GM19099 (cell line): ENCODE results near the gene CLIC3.

Experiments
- POLR2A ChIP-seq: IDR thresholded peaks from 3 replicates; pipeline ENCODE4 v1.6.1; 2011; ENCODE audit warnings: low read depth; ENCODE audit not compliant: insufficient read length; ENCODE audit errors: extremely low read depth

Gene CLIC3

DNA sequence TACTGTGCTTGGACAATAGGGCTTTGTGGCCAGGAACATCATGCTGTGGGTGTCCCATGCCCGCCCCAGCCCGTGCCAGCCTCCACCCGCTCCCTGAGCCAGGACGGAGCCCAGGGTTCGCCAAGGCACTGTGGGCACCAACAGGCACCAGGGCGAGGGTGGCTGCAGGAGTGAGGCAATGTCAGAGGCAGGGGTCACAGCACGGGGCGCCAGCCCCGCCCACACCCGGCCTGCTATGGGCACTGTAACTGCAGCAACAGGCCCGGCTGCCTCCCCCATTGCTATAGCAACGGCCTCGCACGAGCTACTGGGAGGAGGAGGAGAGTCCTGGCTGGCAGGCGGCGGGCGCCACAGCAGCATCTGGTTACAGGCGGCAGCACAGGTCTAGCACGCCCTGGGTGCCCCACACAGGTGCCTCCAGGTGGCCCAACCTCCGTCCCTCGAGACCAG is 29.2 kb upstream of the CLIC3 start:
- TF ChIP-seq POLR2A, result no peak

DNA sequence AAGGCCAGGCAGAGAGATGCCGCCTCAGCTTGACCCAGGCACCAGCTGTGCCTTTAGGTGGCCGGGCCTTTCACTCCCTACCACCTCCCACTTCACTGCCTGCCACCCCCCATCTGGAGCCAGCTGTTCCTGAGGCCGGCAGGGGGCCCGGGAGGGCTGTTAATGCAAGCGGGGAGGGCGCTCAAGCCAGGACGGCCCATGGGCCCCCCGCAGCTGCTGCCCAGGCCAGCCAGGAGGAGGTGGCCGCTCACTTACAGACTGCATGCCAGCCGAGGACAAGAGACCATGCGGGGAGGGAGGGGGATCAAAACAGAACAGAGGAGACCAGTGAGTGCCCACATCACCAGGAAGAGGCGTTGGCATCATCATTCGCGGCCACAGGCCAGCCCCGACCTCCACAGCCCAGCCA is 27.2 kb upstream of the CLIC3 start:
- no peak for TF ChIP-seq POLR2A

DNA sequence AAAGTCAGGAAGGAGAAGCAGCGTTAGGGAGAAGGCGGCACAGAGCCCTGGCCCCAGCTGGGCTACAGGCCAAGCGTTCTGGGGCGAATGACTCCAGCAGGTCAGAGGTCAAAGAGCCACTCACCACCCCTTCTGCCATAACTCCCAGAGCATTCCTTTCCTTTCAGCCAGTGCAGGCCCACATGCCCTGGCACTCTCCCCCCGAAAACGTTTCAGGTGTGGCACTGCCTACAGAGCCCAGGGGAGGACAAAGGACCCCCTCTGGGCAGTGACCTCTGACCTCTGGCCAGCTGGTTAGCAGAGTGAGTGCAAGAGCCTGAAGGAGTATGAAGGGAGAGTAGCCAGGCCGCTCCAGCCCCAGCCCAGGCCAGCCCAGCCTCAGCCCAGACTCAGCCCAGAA is 26.8 kb upstream of the CLIC3 start:
- TF ChIP-seq POLR2A, result no peak

DNA sequence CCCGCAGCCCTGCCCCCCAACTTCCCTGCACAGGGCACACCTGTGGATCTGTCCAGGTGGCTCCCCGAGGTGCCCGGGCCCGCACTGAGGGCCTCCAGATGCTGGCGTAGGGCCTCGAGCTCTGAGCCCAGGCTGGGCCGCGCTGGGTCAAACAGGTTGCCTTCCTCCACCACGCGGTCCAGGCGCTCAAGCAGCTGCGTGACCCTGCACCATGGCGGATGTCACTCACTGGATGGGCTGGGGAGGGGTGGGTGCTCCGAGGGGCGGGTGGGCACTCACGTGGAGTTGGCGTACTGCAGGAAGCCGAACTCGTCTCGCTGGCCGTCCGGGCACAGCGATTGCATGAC is 26.3 kb upstream of the CLIC3 start:
- TF ChIP-seq POLR2A, result no peak

DNA sequence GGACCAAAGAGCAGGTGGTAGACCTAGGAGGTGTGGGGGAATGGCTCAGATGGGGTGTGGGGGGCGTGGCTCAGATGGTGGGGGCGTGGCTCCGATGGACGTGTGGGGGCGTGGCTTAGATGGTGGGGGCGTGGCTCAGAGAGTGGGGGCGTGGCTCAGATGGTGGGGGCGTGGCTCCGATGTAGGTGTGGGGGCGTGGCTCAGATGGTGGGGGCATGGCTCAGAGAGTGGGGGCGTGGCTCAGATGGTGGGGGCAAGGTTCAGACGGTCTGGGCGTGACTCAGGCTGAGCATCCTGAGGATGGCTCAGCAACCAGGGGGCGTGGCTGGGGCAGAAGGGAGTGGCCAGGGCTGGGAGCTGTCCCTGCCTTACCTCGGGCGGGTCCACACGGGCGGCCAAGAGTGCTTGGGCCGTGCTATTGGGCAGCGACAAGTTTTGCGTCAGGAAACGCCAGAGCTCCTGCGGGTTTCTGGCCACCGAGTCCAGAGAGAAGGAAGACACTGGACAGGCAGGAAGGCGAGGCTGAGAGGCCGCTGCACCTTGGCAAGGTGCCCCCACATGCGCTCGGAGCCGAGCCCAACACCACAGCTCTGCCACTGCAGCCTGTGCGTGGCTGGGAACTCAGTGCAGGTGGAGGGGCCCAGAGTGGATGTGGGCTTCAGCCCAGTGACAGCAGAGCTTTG is 25.8 kb upstream of the CLIC3 start:
- TF ChIP-seq POLR2A, result no peak

DNA sequence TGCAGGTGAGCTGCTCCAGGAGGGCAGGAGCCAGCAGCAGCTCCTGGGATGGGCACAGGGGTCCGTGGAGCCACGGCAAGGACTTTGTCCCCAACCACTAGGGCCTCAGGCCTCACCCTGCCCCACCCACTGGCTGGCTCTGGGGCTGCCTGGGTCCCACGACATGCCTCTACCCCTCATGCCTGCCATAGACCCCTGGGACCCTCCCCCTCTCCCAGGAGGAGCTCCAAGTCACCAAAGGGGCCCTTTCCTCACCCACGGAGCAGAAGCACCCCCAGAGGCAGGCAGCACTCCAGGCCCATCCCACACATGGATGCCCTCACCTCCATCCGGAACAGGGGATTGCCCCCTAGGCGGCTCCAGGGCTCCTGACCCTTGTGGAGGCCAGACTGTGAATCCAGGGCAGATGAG is 25.2 kb upstream of the CLIC3 start:
- no peak for TF ChIP-seq POLR2A

DNA sequence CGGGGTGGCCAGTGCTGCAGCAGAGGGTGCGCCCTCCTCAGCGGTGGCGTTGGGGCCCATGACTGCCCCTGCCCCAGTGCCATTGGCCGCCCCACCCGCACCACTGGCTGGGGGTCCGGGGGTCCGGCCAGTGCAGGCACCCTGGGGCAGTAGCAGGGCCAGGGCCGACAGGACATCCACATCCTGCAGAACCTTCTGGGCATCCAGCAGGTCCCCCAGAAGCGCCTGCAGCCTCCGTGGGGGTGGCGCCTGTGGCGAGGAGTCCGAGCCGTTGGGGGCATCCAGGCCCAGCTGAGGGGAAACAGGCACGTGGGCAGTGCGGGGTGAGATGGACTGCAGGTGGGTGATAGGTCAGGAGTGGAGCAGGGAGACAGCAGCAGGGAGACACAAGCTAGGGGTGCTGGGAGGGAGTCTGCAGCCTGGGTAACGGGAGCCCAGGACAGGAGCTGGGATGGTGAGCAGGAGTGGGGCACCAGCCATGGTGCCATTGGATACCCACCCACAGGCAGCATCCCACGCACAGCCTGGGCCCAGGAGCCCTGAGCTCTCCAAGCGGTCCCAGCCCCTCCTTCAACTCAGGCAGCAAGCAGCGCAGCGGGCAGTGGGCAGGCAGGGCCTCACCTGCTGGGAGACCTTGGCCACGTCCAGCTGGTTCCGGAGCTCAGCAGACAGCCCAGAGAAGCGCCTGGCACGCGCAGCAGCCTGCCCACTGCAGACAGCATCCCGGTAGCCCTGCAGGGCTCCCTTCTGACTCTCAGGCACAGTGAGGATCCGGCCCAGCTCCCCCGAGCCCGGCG is 24.6 kb upstream of the CLIC3 start:
- no peak for TF ChIP-seq POLR2A

DNA sequence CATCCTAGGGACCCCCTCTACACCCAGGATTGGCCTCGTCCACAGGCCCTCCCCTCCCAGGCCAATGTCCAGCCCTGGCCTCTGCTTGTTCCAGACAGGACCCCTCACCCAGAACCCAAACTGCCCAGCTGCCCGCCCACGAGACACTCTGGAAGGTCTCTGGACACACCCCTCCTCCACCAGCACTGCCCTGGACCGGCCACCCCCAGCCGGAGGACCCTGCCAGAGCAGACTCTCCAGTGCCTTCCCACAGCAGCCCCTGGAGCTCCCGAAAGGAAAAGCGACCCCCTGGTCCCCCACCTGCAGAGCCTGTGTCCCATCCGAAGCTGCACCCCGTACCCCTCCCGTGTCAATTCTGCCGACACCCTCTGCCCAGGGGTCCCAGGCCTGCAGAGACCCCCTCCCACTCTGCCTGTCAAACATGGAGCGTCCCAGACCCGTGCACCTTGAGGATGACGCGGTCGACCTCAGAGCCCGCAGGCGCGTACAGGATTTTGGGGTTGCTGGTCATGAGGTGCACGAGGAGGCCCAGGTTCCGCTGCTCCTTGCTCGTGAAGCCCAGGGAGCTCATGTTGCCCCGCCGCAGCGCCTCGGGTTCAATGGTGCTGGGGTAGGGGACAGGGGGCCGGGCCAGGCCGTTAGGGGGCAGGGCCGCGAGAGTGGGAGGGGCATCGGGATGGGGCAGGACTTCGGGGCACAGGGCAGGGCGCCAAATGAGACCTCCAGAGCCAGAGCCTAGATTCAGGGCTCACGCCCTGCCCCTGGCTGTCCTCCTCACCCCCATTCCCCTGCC is 23.7 kb upstream of the CLIC3 start:
- no peak for TF ChIP-seq POLR2A

DNA sequence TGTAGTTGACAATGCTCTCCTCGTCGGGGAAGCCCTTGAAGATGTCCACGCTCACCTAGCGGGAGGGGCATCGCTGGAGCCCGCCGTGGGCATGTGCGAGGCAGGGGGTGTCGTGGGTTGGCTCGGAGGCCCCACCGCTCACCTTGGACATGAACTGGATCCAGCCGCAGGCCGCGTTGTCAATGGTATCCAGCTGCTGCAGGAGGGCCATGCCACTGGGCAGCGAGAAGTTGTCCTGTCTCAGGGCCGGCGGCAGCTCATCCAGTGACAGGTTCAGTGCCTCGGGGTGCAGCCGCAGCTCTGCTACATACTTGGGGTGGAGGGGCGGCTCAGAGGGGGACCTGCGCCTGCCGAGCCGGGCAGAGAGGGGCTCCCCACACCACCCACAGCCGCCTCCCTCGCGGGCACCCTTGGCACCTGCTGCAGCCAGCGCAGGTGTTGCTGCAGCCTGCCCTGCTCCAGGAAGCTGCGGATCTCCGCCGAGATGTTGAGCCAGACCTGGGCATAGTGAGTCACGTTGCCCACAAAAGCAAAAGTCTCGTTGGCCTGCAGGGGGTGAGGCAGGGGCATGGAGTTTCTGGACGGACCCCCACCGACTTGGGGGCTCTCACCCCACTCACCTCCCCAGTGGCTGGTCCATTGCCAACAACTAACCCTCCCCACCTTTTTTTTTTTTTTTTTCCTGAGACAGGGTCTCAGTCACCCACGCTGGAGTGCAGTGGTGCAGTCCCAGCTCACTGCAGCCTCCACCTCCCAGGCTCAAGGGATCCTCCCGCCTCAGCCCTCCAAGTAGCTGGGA is 22.6 kb upstream of the CLIC3 start:
- no peak for TF ChIP-seq POLR2A

DNA sequence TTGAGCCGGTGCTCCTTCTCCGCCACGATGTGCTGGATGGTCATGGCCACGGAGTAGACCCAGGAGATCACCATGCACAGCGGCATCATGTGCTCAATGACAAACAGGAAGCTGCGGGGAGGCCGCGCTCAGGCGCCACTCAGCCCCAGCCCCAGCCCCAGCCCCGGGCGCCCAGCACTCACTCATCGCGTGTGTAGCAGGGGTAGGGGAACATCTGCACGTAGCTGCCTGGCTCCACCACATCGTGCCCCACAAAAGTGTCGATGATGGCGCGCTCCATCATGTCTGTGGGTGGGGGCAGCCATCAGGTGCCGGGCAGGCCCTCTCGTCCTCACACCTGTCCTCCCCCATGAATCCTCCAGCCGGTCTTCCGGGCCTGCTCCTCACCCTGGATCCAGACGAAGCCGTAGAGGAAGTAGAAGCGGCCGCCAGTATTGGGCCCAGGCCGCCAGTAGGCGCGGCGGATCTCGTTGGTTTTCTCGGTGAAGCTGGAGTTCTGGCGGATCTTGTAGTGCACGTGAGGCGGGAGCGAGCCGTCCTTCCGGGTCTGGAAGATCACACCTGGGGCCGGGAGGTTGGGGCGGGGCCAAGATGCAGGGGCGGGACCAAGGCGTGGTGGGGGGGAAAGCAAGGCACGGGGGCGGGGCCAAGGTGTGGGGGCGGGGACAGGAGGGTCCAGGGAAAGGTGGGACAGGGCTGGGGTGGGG is 21.6 kb upstream of the CLIC3 start:
- no peak for TF ChIP-seq POLR2A

DNA sequence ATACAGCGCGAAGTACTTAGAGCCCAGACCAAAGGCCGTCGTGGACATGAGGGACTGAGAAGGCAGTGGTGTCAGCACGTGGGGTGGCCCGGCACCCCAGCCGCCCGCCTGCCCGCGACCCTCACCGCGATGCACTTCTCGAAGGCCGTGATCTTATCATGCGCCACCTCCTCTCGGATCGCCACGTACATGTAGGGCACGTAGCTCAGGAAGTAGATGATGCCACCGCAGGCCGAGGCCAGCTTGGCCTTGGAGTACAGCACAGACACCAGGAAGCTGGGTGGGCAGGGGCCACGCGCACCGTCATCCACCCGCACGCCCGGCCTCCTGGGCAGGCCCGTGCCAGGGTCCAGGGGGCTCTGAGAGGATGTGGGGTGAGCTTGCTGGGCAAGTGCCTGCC is 20.7 kb upstream of the CLIC3 start:
- no peak for TF ChIP-seq POLR2A

DNA sequence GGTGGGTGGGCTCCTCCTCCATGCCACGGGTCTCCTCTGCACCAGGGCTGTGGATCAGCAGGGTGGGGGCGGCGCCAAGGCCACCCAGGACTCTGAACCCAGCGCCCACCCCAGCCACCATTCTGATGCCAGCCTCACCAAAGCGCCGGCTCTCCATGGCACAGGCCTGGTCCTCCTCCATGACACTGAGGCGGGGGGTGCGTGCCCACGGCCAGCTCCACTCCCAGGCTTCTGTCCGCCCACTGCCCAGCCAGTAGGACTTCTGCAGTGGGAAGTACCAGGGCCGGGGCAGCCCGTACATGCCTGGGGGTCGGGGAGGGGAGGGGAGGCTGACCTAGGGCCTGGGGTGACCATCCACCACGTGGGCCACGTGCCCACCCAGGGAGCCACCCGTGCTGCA is 20.1 kb upstream of the CLIC3 start:
- TF ChIP-seq POLR2A, result no peak

DNA sequence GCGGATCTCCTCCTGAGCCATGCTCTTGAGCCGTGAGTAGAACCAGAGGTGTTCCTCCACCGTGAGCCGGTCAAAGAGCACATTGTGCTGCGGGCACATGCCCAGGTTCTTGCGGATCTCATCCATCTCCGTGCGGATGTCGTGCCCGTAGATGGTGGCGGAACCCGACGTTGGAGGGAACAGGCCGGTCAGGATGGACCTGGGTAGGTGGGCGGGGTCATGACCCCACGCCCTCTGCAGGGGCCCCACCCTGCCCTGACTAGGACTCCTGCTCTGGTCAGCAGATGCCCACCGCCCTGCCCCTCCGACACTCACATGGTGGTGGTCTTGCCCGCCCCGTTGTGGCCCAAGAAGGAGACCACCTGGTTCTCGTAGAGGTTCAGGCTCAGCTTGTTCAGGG is 19.6 kb upstream of the CLIC3 start:
- no peak for TF ChIP-seq POLR2A

DNA sequence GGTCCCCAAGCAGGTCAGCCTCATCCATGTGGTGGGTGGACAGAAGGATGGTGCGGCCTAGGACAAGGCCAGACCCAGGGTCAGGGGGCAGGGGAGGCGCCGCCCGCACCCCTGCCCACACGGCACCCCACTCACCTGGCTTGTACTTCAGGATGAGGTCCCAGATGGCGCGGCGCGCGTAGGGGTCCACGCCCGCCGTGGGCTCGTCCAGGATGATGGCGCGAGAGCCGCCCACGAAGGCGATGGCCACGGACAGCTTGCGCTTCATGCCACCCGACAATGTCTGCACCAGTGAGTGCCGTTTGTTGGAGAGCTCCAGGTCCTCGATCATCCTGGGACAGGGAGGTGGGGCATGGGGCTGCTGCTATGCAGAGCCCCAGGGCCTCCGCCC is 19.2 kb upstream of the CLIC3 start:
- no peak for TF ChIP-seq POLR2A

DNA sequence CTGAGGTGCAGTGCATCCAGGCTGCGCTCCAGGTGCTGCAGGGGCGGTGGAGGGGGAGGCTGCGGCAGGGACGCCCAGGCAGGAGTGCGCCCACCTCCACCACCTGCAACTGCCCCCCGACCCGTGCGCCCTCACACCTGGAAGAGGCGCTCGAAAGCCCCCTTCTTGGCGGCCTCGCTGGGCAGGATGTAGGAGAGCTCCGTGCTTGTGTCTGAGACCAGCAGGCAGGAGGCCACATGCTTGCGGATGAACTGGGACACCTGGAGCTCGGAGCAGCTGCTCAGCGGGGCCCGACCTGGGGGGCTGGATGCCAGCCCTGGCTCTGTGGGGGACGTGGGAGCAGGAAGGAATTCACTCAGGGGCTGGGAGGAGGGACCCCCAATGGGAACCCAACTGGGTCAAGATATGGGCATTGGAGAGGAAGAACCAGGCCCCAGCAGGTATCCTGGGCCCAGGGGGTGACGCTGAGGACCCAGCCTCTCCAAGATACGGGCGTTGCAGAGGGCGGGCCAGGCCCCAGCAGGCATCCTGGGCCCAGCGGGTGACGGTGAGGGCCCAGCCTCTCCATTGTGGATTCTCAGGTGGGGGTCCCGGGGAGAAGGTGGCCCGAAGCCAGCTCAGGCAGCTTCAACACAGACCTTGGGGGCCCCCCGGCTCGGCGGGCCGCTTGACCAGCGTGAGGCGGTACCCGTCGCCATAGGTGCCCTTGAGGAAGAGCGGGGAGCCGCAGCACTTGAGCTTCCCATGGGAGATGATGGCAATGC is 18.6 kb upstream of the CLIC3 start:
- no peak for TF ChIP-seq POLR2A
